Measurements from ENCODE around the gene ADH1A. TPM values are rescaled to one million over a fixed set of nuclear protein-coding genes. Genes with fewer than 3 reads are reported as not detected.

ADH1A gene
- total RNA-seq, 1 experiment from 2014 or later: not detected

DNA sequence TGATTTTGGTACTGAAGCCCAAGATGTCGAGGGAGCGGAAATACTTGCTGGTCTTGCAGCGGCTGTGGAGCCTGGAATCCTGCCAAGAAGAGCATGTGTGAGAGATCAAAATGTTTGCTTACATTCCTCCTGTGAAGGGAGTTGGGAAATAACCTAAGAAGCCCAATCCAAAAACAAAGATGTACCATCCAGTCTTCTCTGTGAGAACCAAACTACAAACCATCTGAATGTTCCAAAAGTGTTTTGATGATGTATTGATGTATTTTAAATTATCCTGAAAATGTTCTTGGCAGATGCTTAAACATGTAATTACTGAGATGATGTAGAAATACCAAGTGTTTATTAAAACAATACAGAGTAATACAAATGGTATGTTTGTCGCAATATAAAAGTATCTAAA, 10.1 kb upstream of the ADH1A start:
- H2BK12ac ChIP-seq (ENCODE audit: insufficient read length, low read depth, low read length): no peak overlapping the region
- H3K4ac ChIP-seq (ENCODE audit: low read depth, low read length): no peak overlapping the region
- no peak for DNase-seq
- no peak overlapping the region for H3K27ac ChIP-seq (ENCODE audit: insufficient read length, low read depth, low read length)
- no peaks in the 10 kb centered on the region for H3K79me1 ChIP-seq (ENCODE audit: insufficient read depth, low read depth, low read length, poor library complexity, severe bottlenecking)
- no peak overlapping the region for H3K18ac ChIP-seq (ENCODE audit: insufficient read length, low read depth, low read length)
- no peak overlapping the region for H3K27ac Mint-ChIP-seq
- no peak overlapping the region for H4K8ac ChIP-seq (replicated peaks; ENCODE audit: insufficient read length, low read depth, low read length)
- H3K23me2 ChIP-seq (ENCODE audit: insufficient read length, low read depth, low read length, poor library complexity, severe bottlenecking): no peaks in the 10 kb centered on the region
- H3K4me3 Mint-ChIP-seq: no peak overlapping the region
- no peaks in the 10 kb centered on the region for H3K4me1 ChIP-seq (ENCODE audit: insufficient read depth, low read length)
- no peak overlapping the region for H2BK20ac ChIP-seq (ENCODE audit: low read depth, low read length, poor library complexity, severe bottlenecking)
- TF ChIP-seq, protein P1, sequence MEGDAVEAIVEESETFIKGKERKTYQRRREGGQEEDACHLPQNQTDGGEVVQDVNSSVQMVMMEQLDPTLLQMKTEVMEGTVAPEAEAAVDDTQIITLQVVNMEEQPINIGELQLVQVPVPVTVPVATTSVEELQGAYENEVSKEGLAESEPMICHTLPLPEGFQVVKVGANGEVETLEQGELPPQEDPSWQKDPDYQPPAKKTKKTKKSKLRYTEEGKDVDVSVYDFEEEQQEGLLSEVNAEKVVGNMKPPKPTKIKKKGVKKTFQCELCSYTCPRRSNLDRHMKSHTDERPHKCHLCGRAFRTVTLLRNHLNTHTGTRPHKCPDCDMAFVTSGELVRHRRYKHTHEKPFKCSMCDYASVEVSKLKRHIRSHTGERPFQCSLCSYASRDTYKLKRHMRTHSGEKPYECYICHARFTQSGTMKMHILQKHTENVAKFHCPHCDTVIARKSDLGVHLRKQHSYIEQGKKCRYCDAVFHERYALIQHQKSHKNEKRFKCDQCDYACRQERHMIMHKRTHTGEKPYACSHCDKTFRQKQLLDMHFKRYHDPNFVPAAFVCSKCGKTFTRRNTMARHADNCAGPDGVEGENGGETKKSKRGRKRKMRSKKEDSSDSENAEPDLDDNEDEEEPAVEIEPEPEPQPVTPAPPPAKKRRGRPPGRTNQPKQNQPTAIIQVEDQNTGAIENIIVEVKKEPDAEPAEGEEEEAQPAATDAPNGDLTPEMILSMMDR (conservative IDR thresholded peaks at IDR 0.05): no peak
- no peak overlapping the region for H3K14ac ChIP-seq (ENCODE audit: insufficient read depth, low read length)
- no peak overlapping the region for H3K9ac ChIP-seq (ENCODE audit: extremely low read depth, insufficient read length, low read length)
- H2BK15ac ChIP-seq (ENCODE audit: low read depth, low read length): no peak overlapping the region
- peaks cover 0 to 13% (median 2%) of the 10 kb centered on the region in 3 experiments; a peak in 2 of 7 replicates for H3K36me3 Mint-ChIP-seq (ENCODE audit: insufficient read depth in 1 of 3, low read depth in 3 of 3)
- no peak overlapping the region for H3T11ph ChIP-seq (ENCODE audit: low read length)
- no peaks in the 10 kb centered on the region for H3K27me3 ChIP-seq (ENCODE audit: insufficient read depth, low read length)
- no peak overlapping the region for H2BK120ac ChIP-seq (ENCODE audit: low read depth, low read length, poor library complexity, severe bottlenecking)
- no peak overlapping the region for H2AK5ac ChIP-seq (ENCODE audit: insufficient read length, low read length)
- H4K5ac ChIP-seq (ENCODE audit: insufficient read length, low read depth, low read length): no peak overlapping the region
- H3K23ac ChIP-seq (ENCODE audit: insufficient read length, low read depth, low read length): no peak overlapping the region
- H4K20me1 ChIP-seq (ENCODE audit: control insufficient read depth, insufficient read depth, insufficient read length): no peaks in the 10 kb centered on the region
- no CpG with 5 or more reads among the region's 4 CpGs for WGBS (ENCODE audit: extremely low coverage, insufficient read length, low lambda C conversion rate)
- H3K27me3 Mint-ChIP-seq (ENCODE audit: low read depth): no peaks in the 10 kb centered on the region; the same call in 1 of the 2 replicates
- no peaks in the 10 kb centered on the region for H3K9me3 ChIP-seq (ENCODE audit: control insufficient read depth, low read depth, low read length)
- H3K56ac ChIP-seq (ENCODE audit: insufficient read length, low read depth, low read length): no peak overlapping the region
- H3K4me2 ChIP-seq (ENCODE audit: insufficient read depth, insufficient read length, low read length): no peak overlapping the region
- peaks cover 3 to 12% of the 10 kb centered on the region in 2 experiments; a peak in 3 of 5 replicates for H3K9me3 Mint-ChIP-seq
- H3K4me1 Mint-ChIP-seq: no peaks in the 10 kb centered on the region
- H4K91ac ChIP-seq (ENCODE audit: insufficient read length, low read depth, low read length): no peak overlapping the region
- no peak overlapping the region for H2BK5ac ChIP-seq (ENCODE audit: insufficient read length, low read length)
- H2AFZ ChIP-seq (ENCODE audit: low read length): no peak overlapping the region
- H3K79me2 ChIP-seq (ENCODE audit: insufficient read depth, low read length): no peaks in the 10 kb centered on the region
